SK-N-SH (cell line): ENCODE measurements around the gene PDIK1L. TPM values are rescaled to one million over a fixed set of nuclear protein-coding genes. Genes with fewer than 3 reads are reported as not detected.
"Not testable (repeated sequence)": the region's sequence is repeated elsewhere in the genome, so short reads cannot be mapped to it uniquely, and the experiment has no call there.

Experiments
- CTCF ChIA-PET: fragments of 300-600, 350-600 bp; formaldehyde crosslinking; extraction: SDS; loops from one replicate; lab custom pipeline; 2021; lab: Yijun Ruan, JAX
- POLR2A ChIA-PET: fragments of 350-600 bp; sonication (Branson Sonifier 250); formaldehyde crosslinking; extraction: SDS; loops from one replicate; lab custom pipeline; 2020; ENCODE audit warnings: antibody characterized with exemption, inconsistent platforms; lab: Yijun Ruan, JAX
- DNase-seq: peaks from one replicate; pipeline ENCODE4 v3.0.0; 2012
- H2AFZ ChIP-seq: fragments of 200-600 bp; sonication (generic); 2 replicates; pipeline ENCODE4 v1.8.1; 2016; ENCODE audit warnings: antibody characterized with exemption, mild to moderate bottlenecking, low read depth
- H3F3A ChIP-seq: fragments of 200-600 bp; sonication (generic); replicated peaks from 2 replicates; pipeline ENCODE3; 2016; ENCODE audit warnings: antibody characterized with exemption, mild to moderate bottlenecking; ENCODE audit not compliant: insufficient read depth
- H3K27ac ChIP-seq, 2 experiments: fragments of 200-500 bp in 1 of 2; fragments of 200-600 bp in 1 of 2; sonication (Bioruptor generic) in 1 of 2; sonication (generic), shearing (Covaris generic) in 1 of 2; 2 replicates each; pipeline versions ENCODE4 v1.5.1 to v1.6.1; 2014 to 2016; ENCODE audit warnings: low read depth in 2 of 2, inconsistent platforms in 1 of 2, low read length in 1 of 2, mild to moderate bottlenecking in 1 of 2, mixed read lengths in 1 of 2
- H3K27me3 ChIP-seq: fragments of 200-600 bp; sonication (generic), shearing (Covaris generic); 2 replicates; pipeline ENCODE4 v1.6.1; 2016; ENCODE audit warnings: mixed run types; ENCODE audit not compliant: insufficient read depth
- H3K36me3 ChIP-seq, 2 experiments: fragments of 200-500 bp in 1 of 2; fragments of 200-600 bp in 1 of 2; sonication (Bioruptor generic) in 1 of 2; sonication (generic) in 1 of 2; replicated peaks in 1 of 2; 2 replicates each; pipeline versions ENCODE3 to v1.5.1; 2014 to 2016; ENCODE audit warnings: low read length in 1 of 2, mild to moderate bottlenecking in 1 of 2; ENCODE audit not compliant: insufficient read depth in 2 of 2, control insufficient read depth in 1 of 2
- H3K4me1 ChIP-seq, 2 experiments: fragments of 200-500 bp in 1 of 2; fragments of 200-600 bp in 1 of 2; sonication (Bioruptor generic) in 1 of 2; sonication (generic), shearing (Covaris generic) in 1 of 2; 2 replicates each; pipeline versions ENCODE4 v1.5.1 to v1.6.1; 2014 to 2016; ENCODE audit warnings: low read depth in 1 of 2, low read length in 1 of 2, mixed run types in 1 of 2; ENCODE audit not compliant: insufficient read depth in 2 of 2, control insufficient read depth in 1 of 2
- H3K4me2 ChIP-seq: fragments of 200-600 bp; sonication (generic), shearing (Covaris generic); 2 replicates; pipeline ENCODE4 v1.6.1; 2017; ENCODE audit warnings: mixed run types
- H3K4me3 ChIP-seq, 2 experiments: fragments of 200-500 bp in 1 of 2; fragments of 200-600 bp in 1 of 2; sonication (Bioruptor generic) in 1 of 2; sonication (generic), shearing (Covaris generic) in 1 of 2; 2 replicates each; pipeline versions ENCODE4 v1.5.1 to v1.8.1; 2014 to 2016; ENCODE audit warnings: low read depth in 2 of 2, inconsistent platforms in 1 of 2, low read length in 1 of 2, mild to moderate bottlenecking in 1 of 2, mixed read lengths in 1 of 2, moderate library complexity in 1 of 2
- H3K79me2 ChIP-seq: fragments of 200-600 bp; sonication (generic); 2 replicates; pipeline ENCODE4 v1.8.1; 2017; ENCODE audit warnings: mild to moderate bottlenecking; ENCODE audit not compliant: insufficient read depth
- H3K9ac ChIP-seq: fragments of 200-600 bp; sonication (generic); 2 replicates; pipeline ENCODE4 v1.6.1; 2017; ENCODE audit warnings: mixed run types
- H3K9me2 ChIP-seq: fragments of 200-600 bp; sonication (generic); 2 replicates; pipeline ENCODE4 v1.6.1; 2017; ENCODE audit warnings: mixed run types
- H3K9me3 ChIP-seq: fragments of 200-600 bp; sonication (generic); 2 replicates; pipeline ENCODE4 v1.6.1; 2017; ENCODE audit warnings: mixed run types, mild to moderate bottlenecking, moderate library complexity
- H4K20me1 ChIP-seq: fragments of 200-600 bp; sonication (generic); 2 replicates; pipeline ENCODE4 v1.6.1; 2017; ENCODE audit warnings: mild to moderate bottlenecking, mixed run types; ENCODE audit not compliant: insufficient read depth
- CHD2 ChIP-seq: fragments of 150-350 bp; IDR thresholded peaks from 2 replicates; pipeline ENCODE4 v1.6.1; 2018; ENCODE audit warnings: low read length; ENCODE audit not compliant: partially characterized antibody
- FOXJ3 ChIP-seq: sonication (generic); formaldehyde crosslinking; IDR thresholded peaks from 2 replicates; pipeline ENCODE4 v1.5.1; 2020; ENCODE audit warnings: mild to moderate bottlenecking, missing genetic modification reagents
- GABPA ChIP-seq: IDR thresholded peaks from 2 replicates; pipeline ENCODE4 v1.4.0; 2012; ENCODE audit warnings: low read depth, mild to moderate bottlenecking
- MXI1 ChIP-seq: IDR thresholded peaks from 2 replicates; pipeline ENCODE4 v1.6.1; 2012; ENCODE audit warnings: mild to moderate bottlenecking, low read depth, low read length, improper control_type of control experiment
- NFIC ChIP-seq: IDR thresholded peaks from 2 replicates; pipeline ENCODE4 v1.4.0; 2012; ENCODE audit warnings: borderline replicate concordance
- NRF1 ChIP-seq: IDR thresholded peaks from 2 replicates; pipeline ENCODE4 v1.6.1; 2012; ENCODE audit warnings: low read depth, mild to moderate bottlenecking, low read length
- RAD21 ChIP-seq: IDR thresholded peaks from 2 replicates; pipeline ENCODE4 v1.6.1; 2012; ENCODE audit warnings: mild to moderate bottlenecking, low read length
- RFX5 ChIP-seq: IDR thresholded peaks from 2 replicates; pipeline ENCODE4 v1.6.1; 2012; ENCODE audit warnings: mild to moderate bottlenecking, improper control_type of control experiment, low read length
- RXRA ChIP-seq: IDR thresholded peaks from 2 replicates; pipeline ENCODE4 v1.4.0; 2012; ENCODE audit warnings: low read depth, mild to moderate bottlenecking, borderline replicate concordance
- TAF1 ChIP-seq: IDR thresholded peaks from 2 replicates; pipeline ENCODE4 v1.6.1; 2012; ENCODE audit warnings: low read depth, mild to moderate bottlenecking, low read length, moderate library complexity, borderline replicate concordance
- TEAD4 ChIP-seq: IDR thresholded peaks from 2 replicates; pipeline ENCODE4 v1.4.0; 2012; ENCODE audit warnings: mild to moderate bottlenecking, borderline replicate concordance; ENCODE audit not compliant: insufficient read depth
- YY1 ChIP-seq: IDR thresholded peaks from 2 replicates; pipeline ENCODE4 v1.4.0; 2012; ENCODE audit warnings: low read depth, mild to moderate bottlenecking
- WGBS: methylation state at CpG from one replicate; pipeline ENCODE4 v1.1.6; 2017; ENCODE audit warnings: low lambda C conversion rate; 5-methylcytosine and 5-hydroxymethylcytosine counted together
- polyA plus RNA-seq, 3 experiments: library from polyadenylated mRNA; depleted of rRNA; stranded (reverse); fragments of >200 nt; gene quantifications; 2 replicates each; pipeline ENCODE4 v1.2.3, GENCODE V29; 2012
- TF ChIP-seq, protein P1 (sequence below): IDR thresholded peaks from 2 replicates; pipeline ENCODE4; 2012
- TF ChIP-seq, protein P2 (sequence below): IDR thresholded peaks from 2 replicates; pipeline ENCODE4 v1.4.0; 2012; ENCODE audit warnings: low read depth

Gene PDIK1L
- polyA plus RNA-seq, 1 of the 3 experiments (the other 2 are of a cell fraction) = 1.2 TPM

DNA sequence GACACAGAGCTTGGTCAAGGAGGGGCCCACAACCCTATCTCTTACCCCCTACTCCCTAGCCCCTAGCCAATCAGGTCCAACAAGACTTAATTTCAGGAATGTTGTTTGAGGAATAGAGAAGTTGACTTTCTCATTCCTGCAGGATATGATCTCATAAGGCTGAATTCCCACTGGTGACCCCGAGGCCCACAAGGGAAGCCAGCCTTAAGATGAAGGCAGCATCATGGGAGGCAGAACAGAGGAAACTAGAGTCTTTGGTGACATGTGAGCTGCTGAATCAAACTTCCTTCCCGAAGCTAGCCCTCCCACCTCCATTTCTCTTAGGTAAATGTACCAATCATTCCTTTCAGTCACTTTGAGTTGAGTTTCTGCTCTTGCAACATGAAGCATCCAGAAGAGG is 9.1 kb upstream of the PDIK1L start:
- no peaks in the 10 kb centered on the region for H3K36me3 ChIP-seq
- H3K9ac ChIP-seq = no peak overlapping the region
- POLR2A ChIA-PET = no interaction called here
- H3K79me2 ChIP-seq = no peaks in the 10 kb centered on the region
- H3K9me3 ChIP-seq = no peaks in the 10 kb centered on the region
- no peaks in the 10 kb centered on the region for H4K20me1 ChIP-seq
- no peaks in the 10 kb centered on the region for H3K27me3 ChIP-seq
- H2AFZ ChIP-seq = no peak overlapping the region
- DNase-seq = no peak
- TF ChIP-seq NFIC = no peak
- TF ChIP-seq, protein P1, sequence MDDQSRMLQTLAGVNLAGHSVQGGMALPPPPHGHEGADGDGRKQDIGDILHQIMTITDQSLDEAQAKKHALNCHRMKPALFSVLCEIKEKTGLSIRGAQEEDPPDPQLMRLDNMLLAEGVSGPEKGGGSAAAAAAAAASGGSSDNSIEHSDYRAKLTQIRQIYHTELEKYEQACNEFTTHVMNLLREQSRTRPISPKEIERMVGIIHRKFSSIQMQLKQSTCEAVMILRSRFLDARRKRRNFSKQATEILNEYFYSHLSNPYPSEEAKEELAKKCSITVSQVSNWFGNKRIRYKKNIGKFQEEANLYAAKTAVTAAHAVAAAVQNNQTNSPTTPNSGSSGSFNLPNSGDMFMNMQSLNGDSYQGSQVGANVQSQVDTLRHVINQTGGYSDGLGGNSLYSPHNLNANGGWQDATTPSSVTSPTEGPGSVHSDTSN = no peak
- no peak for TF ChIP-seq TAF1
- no peak for TF ChIP-seq RAD21
- no peak for TF ChIP-seq CHD2
- TF ChIP-seq TEAD4 = no peak
- TF ChIP-seq YY1 = no peak
- TF ChIP-seq GABPA = no peak
- TF ChIP-seq MXI1 = no peak
- WGBS = 40% methylated on average over 2 of the region's 2 CpGs
- no peak overlapping the region for H3K4me2 ChIP-seq
- CTCF ChIA-PET = interaction anchor here (0.9 to 15.7 kb wide), 16 partner anchors 17 to 262 kb away, joined by 3 to 235 read pairs (median 4); no protein-coding TSS in a partner anchor
- H3K27ac ChIP-seq = no peak overlapping the region
- H3K9me2 ChIP-seq = no peaks in the 10 kb centered on the region
- no peaks in the 10 kb centered on the region for H3K4me1 ChIP-seq
- no peak overlapping the region for H3K4me3 ChIP-seq
- H3F3A ChIP-seq = no peaks in the 10 kb centered on the region

DNA sequence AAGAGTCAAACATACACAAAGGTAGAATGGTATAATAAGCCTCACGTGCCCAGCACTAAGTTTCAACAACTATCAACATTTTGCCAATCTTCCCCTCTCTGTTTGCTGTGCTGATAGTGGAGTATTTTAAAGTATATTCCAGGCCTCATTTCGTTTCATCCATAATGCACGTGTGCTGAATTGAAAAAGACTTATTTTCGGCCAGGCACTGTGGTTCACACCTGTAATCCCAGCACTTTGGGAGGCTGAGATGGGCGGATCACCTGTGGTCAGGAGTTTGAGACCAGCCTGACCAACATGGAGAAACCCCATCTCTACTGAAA is 6.4 kb upstream of the PDIK1L start:
- not testable (repeated sequence) for H2AFZ ChIP-seq, H3K36me3 ChIP-seq, H3K27ac ChIP-seq, H4K20me1 ChIP-seq, H3K9ac ChIP-seq, H3K79me2 ChIP-seq, H3K4me2 ChIP-seq, H3K4me1 ChIP-seq, H3K27me3 ChIP-seq, H3K9me2 ChIP-seq, H3K9me3 ChIP-seq, H3F3A ChIP-seq, DNase-seq
- WGBS = 36% methylated on average over 5 of the region's 5 CpGs
- POLR2A ChIA-PET = interaction anchor here (0.7 kb wide), 1 partner anchor 39 kb away, joined by 3 read pairs; no protein-coding TSS in a partner anchor
- H3K4me3 ChIP-seq = peak overlapping the region in 1 of 2 experiments; percentile 1; a peak in 1 of 4 replicates
- CTCF ChIA-PET = interaction anchor here (0.6 to 15.7 kb wide), 42 partner anchors 10 to 312 kb away, joined by 3 to 235 read pairs (median 4); partner anchors contain the start of genes C1orf232, CEP85, SH3BGRL3 and ZNF593

DNA sequence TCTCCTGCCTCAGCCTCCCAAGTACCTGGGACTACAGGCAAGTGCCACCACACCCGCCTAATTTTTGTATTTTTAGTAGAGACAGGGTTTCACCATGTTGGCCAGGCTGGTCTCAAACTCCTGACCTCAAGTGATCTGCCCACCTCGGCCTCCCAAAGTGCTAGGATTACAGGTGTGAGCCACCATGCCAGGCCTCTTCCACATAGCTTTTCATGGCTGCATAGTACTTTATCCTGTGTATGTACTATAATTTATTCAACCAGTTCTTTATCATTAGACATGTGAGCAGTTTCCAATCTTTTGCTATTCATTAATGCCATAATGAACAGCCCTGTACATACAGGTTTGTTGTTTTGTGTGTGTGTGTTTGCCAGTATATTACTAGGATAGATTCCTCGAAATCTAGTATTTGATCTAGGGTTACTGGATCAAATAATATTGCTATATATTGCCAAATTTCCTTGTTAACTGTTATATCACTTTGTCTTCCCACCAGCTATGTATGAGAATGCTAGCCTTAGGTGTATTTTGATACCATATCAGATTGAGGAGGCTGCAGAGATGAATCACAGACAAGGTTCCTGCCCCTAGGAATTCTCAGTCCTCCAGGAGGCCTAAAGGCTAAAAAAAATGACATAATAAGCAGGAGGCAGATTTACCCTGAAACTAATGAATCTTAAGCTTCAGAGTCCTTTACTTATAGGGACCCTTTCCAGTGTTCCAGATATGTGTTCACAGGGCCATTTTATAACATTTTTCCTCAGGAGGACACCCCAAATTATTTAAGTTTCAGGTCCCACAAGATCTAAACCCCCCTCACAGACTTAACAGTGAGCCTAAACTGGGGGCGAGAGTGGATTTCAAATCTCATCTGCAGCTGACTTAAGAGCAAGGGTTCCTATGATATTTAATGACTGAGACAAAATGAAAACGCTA is 2.1 kb upstream of the PDIK1L start:
- 88% methylated on average over 5 of the region's 5 CpGs for WGBS
- POLR2A ChIA-PET = no interaction called here
- H3K27ac ChIP-seq = no peak overlapping the region

More for the DNA sequence above, 2.1 kb upstream of the PDIK1L start:
- Histone ChIP-seq H3F3A (no peaks in the 10 kb centered on the region), H3K4me2 (peak overlapping the region; percentile 89), H3K79me2 (peaks cover 19% of the 10 kb centered on the region), H3K9ac (no peak overlapping the region), H2AFZ (no peak overlapping the region), H3K9me3 (no peaks in the 10 kb centered on the region), H3K36me3 (peaks cover 7% of the 10 kb centered on the region in 2 experiments), H4K20me1 (no peaks in the 10 kb centered on the region), H3K9me2 (no peaks in the 10 kb centered on the region)
- no peak for DNase-seq
- TF ChIP-seq RFX5 = no peak
- TF ChIP-seq, protein P2, sequence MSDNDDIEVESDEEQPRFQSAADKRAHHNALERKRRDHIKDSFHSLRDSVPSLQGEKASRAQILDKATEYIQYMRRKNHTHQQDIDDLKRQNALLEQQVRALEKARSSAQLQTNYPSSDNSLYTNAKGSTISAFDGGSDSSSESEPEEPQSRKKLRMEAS = no peak
- no peak for TF ChIP-seq RAD21
- no peak for TF ChIP-seq NRF1
- TF ChIP-seq, protein P1 = no peak
- no peak for TF ChIP-seq RXRA
- TF ChIP-seq FOXJ3 (CRISPR knock-in tag) = no peak
- no peak for TF ChIP-seq GABPA
- TF ChIP-seq, all 33 proteins: peak for 0
- Histone ChIP-seq H3K4me3 (no peak overlapping the region), H3K27me3 (no peaks in the 10 kb centered on the region), H3K4me1 (peaks cover 5 to 13% of the 10 kb centered on the region in 2 experiments)
- CTCF ChIA-PET = interaction anchor here (0.6 to 15.7 kb wide), 5 partner anchors 35 to 124 kb away, joined by 3 to 235 read pairs (median 4); no protein-coding TSS in a partner anchor
